Measurements from ENCODE around the gene REEP3.
"Not testable (repeated sequence)": the region's sequence is repeated elsewhere in the genome, so short reads cannot be mapped to it uniquely, and the experiment has no call there.

DNA sequence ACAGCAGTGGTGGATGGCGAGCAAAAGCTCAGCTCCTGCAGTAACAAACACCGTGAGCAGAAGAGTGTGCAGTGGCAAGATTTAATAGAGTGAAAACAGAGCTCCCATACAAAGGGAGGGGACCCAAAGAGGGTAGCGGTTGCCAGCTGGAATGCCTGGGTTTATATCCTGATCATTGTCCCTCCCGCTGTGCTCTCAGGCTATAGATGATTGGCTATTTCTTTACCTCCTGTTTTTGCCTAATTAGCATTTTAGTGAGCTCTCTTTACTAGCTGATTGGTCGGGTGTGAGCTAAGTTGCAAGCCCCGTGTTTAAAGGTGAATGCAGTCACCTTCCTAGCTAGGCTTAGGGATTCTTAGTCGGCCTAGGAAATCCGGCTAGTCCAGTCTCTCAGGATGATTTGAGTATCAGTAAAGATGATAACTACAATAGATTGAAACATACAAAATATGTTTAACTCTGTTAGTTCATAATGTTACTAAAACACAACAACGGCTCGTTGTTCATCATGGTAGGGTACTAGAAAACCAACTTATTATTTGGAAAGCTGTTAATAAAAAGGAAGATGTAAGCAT lies 143.9 kb downstream of the REEP3 start:
- TF ChIP-seq CTCF (conservative IDR thresholded peaks at IDR 0.05; ENCODE audit: low read depth, low read length); EZH2 (IDR thresholded peaks at IDR 0.05; ENCODE audit: borderline replicate concordance, low read depth, low read length, poor library complexity, severe bottlenecking): not testable (repeated sequence)

All from A673 (cell line).